Ammon's horn (tissue), 1 donor: ENCODE measurements around the gene BMP5.

Experiments
- DNase-seq: peaks from one replicate; pipeline ENCODE4 v3.0.0-alpha.2; 2016; ENCODE audit warnings: low spot score

Gene BMP5

DNA sequence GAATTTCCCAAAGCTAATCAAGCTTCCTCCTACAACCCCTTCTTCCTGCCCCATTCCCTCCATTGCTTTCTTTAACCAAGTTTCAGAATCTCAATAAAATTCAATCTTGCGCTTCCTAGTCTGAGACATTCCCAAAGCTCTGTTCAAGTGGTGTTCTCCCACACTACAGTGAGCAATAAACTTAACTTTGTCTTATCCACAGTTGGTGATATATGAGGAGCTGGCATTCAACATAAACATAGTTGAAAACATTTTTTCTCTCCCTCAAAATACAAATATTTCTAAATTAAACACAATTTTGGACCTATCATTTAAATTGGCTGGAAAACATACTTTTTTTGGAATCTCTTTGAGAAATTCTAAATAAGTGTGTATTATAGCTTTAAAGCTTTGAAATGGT lies 166.7 kb downstream of the BMP5 start:
- DNase-seq = no peak

GRCh38 chr6:55705451-55706440 lies 169.6 kb downstream of the BMP5 start:
- DNase-seq = no peak

GRCh38 chr6:55704421-55704820 lies 171.0 kb downstream of the BMP5 start:
- DNase-seq = no peak
